Adipocyte (in vitro differentiated cells): ENCODE data around the gene TEAD4.

Experiments
- DNase-seq: peaks from one replicate; pipeline ENCODE4 v3.0.0-alpha.2; 2015; ENCODE audit warnings: low read depth
- H3K27me3 ChIP-seq: replicated peaks from 2 replicates; pipeline ENCODE4 v1.7.0; 2013; ENCODE audit warnings: mild to moderate bottlenecking, low read length, moderate library complexity; ENCODE audit not compliant: control insufficient read depth, insufficient read depth
- H3K36me3 ChIP-seq: 2 replicates; pipeline ENCODE4 v1.7.0; 2013; ENCODE audit warnings: low read length, mild to moderate bottlenecking, moderate library complexity; ENCODE audit not compliant: control insufficient read depth, insufficient read depth, severe bottlenecking
- H3K4me1 ChIP-seq: 2 replicates; pipeline ENCODE4 v1.7.0; 2013; ENCODE audit warnings: mild to moderate bottlenecking, low read length, moderate library complexity; ENCODE audit not compliant: control insufficient read depth, insufficient read depth
- H3K4me3 ChIP-seq: 2 replicates; pipeline ENCODE4 v1.7.0; 2013; ENCODE audit warnings: mild to moderate bottlenecking, low read length, moderate library complexity
- H3K9ac ChIP-seq: 2 replicates; pipeline ENCODE4 v1.7.0; 2013; ENCODE audit warnings: mild to moderate bottlenecking, low read length, moderate library complexity
- H3K9me3 ChIP-seq: 2 replicates; pipeline ENCODE4 v1.7.0; 2013; ENCODE audit warnings: mild to moderate bottlenecking, low read length, moderate library complexity; ENCODE audit not compliant: control insufficient read depth

Gene TEAD4

DNA sequence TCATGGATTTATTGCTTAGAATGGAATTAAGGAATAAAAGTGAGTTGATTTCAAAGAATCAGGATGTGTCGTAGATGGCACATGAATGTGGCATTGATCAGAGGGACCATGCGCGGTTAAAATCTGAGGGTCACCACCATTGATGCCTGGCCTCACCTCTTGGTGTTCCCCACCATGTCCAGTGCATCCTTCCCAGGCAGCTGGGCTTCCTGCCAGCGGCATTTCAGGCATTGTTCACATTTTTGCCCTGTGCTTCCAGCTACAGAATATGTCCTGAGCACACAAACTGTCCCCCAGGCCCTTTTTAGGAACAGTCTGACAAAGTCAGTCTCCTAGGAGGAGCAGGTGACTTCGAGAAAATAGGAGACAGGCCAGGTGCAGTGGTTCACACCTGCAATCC, 76.0 kb downstream of the TEAD4 start:
- peaks cover 11% of the 10 kb centered on the region for H3K4me1 ChIP-seq
- no peaks in the 10 kb centered on the region for H3K27me3 ChIP-seq
- no peak overlapping the region for H3K9ac ChIP-seq
- H3K36me3 ChIP-seq: peaks cover 9% of the 10 kb centered on the region
- no peaks in the 10 kb centered on the region for H3K9me3 ChIP-seq
- DNase-seq: peak; percentile 42
- no peak overlapping the region for H3K4me3 ChIP-seq

DNA sequence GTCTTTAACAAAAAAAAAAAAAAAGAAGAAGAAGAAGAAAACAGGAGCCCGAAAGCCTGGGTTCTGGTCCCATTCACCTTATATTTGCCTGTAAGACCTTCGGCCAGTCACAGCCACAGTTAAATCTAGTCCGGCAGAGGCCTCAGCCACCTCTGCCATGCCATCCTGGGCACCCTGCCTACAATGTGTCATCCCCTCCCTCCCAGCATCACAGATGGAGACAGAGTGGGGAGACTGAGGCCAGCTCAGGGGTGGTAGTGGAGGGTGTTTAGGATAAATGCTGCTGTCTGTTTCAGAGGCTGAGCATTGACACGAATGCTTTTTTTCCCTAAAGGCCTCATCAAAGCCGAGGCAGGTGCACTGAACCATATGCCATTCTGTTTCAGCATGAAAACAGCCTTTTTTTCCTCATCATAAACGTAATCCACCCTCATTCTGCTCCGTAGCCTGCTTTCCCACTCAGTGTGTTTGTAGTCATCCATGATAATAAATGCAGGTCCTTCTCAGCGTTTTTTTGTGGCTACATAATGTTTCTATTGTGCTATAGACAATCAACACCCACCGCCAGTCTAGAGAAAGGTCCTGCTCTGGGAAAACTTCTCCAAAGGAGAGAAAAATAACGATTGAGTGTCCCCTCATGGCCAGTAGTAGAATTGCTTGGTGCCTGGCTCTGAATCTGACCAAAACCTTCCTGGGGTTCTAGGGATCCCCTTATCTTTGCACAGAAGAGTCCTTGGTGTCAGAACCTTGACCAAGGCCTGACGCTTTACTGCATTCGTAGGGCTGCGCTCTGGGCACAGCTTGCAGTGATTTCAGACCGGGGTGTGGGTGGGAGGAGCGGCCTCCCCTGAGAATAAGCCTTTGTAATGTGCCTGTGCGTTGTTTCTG, 76.9 kb downstream of the TEAD4 start:
- no peaks in the 10 kb centered on the region for H3K27me3 ChIP-seq
- no peak overlapping the region for H3K9ac ChIP-seq
- no peak overlapping the region for H3K4me3 ChIP-seq
- DNase-seq: peak; percentile 43
- peaks cover 9% of the 10 kb centered on the region for H3K36me3 ChIP-seq
- H3K4me1 ChIP-seq: peaks cover 9% of the 10 kb centered on the region
- no peaks in the 10 kb centered on the region for H3K9me3 ChIP-seq

DNA sequence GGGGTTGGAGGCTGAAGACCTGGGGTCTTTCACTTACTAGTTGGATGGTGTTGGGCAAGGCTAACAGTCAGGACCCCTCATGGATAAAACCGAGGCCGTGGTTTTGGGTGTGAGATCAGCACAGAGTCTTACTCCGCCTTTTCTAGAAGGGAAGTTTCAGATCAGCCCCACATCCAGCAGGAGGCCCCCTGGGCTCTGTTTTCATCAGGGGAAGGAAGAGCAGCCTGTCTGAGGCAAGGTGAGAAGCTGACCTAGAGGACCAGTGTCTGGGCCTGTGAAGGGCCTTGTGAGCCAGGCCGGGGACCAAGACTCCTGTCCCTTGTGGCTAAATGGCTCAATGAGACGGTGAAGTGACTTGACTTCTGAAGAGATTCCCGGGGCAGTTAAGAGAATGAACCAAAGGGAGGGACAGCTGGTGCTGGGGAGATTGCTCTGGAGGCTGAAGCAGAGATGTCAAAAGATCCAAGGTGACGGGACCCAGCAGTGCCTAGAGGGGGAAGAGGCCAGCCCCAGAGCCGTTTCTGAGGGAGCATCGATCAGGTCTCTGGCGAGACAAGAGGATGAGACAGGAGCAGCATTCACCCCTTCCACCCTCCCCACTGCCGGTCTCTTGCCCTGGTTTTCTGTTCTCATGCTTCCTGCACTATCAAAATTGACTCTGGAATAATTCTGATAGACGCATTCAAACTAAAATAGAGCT, 77.9 kb downstream of the TEAD4 start:
- no peaks in the 10 kb centered on the region for H3K27me3 ChIP-seq
- H3K9me3 ChIP-seq: no peaks in the 10 kb centered on the region
- no peak overlapping the region for H3K4me3 ChIP-seq
- peaks cover 9% of the 10 kb centered on the region for H3K36me3 ChIP-seq
- no peak overlapping the region for H3K9ac ChIP-seq
- DNase-seq: no peak
- H3K4me1 ChIP-seq: peaks cover 8% of the 10 kb centered on the region

DNA sequence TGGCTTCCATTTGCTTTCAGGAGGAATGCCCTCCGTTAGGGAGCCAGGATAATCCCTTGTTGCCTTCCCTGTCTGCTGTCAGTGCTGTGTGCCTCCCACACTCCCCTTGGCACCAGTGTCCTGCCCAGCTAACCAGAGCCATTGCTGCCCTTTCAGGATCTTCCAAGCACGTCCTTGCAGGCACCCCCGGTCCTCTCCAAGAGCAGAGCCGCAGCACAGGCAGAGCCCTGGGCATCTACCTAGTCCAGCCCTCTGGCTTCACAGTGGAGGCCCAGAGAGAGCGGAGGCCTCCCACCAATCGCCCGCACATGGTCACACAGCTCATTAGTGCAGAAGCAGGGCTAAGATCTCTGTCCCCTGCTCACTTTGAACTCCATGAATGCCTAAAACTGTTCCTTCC, 79.0 kb downstream of the TEAD4 start:
- Histone ChIP-seq H3K9me3 (no peaks in the 10 kb centered on the region), H3K36me3 (peaks cover 9% of the 10 kb centered on the region), H3K4me1 (peaks cover 11% of the 10 kb centered on the region), H3K27me3 (no peaks in the 10 kb centered on the region), H3K4me3 (no peak overlapping the region), H3K9ac (no peak overlapping the region)
- DNase-seq: no peak

DNA sequence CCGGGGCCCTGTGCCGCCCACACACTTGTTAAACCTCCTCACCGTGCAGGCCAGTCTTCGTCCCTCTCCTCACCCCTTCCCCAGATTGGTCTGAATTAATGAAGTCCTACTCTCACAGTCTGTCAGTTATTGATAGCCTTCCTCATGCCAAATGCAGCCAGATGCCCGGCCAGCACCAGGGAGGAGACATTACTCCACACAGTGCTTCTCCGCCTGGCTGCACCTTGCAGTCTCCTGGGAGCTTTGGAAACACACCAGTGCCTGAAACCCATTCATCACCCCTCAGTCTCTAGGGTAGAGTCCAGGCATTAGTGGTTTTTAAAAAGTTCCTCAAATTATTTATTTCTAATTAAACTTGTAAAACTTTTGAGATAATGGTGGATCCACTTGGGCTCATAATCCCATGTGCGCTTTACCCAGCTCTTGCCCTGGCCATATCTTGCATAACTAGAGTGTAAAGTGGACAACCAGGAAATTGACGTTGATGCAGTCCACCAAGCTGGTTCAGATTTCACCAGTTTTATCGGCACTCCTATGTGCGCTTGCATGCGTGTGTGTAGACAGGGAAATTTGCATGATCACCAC, 79.8 kb downstream of the TEAD4 start:
- peaks cover 11% of the 10 kb centered on the region for H3K4me1 ChIP-seq
- H3K9me3 ChIP-seq: no peaks in the 10 kb centered on the region
- no peak for DNase-seq
- no peaks in the 10 kb centered on the region for H3K27me3 ChIP-seq
- no peak overlapping the region for H3K9ac ChIP-seq
- peaks cover 9% of the 10 kb centered on the region for H3K36me3 ChIP-seq
- H3K4me3 ChIP-seq: no peak overlapping the region

DNA sequence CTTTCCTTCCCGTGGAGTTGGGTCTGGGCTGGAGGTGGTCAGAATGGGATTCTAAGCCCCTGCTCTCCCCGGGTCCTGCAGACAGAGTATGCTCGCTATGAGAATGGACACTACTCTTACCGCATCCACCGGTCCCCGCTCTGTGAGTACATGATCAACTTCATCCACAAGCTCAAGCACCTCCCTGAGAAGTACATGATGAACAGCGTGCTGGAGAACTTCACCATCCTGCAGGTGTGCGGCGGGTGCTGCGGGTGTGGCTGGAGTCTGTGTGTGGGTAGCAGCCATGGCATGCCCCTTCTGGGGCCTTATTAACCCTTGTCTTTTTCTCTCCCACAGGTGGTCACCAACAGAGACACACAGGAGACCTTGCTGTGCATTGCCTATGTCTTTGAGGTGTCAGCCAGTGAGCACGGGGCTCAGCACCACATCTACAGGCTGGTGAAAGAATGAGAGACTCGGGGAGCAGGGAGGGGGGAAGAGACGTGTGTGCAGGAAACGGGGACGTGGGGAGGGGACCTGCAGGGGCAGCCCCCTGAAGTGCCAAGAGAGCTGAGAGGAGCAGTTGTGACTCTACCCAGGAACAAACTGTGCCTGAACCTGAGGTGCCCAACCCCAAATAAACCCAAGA, 80.9 kb downstream of the TEAD4 start:
- Histone ChIP-seq H3K9me3 (no peaks in the 10 kb centered on the region), H3K4me1 (peaks cover 10% of the 10 kb centered on the region), H3K27me3 (no peaks in the 10 kb centered on the region), H3K9ac (no peak overlapping the region), H3K36me3 (peaks cover 9% of the 10 kb centered on the region), H3K4me3 (no peak overlapping the region)
- DNase-seq: no peak

DNA sequence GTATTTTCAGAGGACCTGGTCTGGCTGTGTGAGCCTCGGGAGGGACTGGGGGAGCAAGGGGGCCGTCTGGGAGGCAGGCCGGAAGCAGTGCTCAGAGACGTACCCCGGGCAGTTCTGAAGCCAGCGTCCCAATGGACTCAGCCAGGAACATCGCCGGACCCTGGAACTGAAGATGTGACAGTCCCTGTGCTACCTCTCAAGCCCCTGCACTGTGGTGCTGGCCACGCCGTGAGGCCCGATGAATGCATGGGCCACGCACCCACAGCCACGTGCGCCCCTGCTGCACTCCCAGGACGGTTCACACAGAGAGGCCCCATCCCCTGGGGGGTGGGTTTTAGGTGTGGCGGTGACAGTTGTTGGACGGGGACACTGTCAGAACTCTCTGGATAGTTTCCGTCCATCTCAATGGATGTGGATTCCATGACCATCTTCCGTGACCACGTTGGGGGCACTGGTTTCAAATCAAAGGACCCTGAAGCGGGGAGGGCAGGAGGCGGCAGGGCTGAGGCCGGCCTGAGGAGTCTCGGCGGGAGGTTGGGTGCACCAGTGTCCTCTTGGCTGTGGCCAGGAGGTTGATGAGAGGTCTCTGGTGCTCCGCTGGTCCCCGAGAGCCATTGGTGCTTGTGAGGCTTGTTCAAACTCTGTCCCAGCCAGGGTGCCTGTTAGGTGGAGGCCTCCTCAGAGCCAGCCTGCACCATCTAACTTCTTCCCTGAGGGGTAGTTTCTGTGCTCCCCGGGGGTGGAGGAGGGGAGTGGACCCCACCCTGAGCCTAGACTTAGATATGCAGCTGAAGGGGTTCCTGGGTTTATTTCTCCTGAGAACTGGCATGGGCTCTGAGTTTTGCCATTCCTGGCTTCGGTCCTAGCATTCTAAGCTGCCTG, 81.7 kb downstream of the TEAD4 start:
- H3K27me3 ChIP-seq: no peaks in the 10 kb centered on the region
- no peak for DNase-seq
- peaks cover 7% of the 10 kb centered on the region for H3K4me1 ChIP-seq
- H3K4me3 ChIP-seq: no peak overlapping the region
- no peaks in the 10 kb centered on the region for H3K9me3 ChIP-seq
- no peak overlapping the region for H3K9ac ChIP-seq
- H3K36me3 ChIP-seq: peaks cover 9% of the 10 kb centered on the region

DNA sequence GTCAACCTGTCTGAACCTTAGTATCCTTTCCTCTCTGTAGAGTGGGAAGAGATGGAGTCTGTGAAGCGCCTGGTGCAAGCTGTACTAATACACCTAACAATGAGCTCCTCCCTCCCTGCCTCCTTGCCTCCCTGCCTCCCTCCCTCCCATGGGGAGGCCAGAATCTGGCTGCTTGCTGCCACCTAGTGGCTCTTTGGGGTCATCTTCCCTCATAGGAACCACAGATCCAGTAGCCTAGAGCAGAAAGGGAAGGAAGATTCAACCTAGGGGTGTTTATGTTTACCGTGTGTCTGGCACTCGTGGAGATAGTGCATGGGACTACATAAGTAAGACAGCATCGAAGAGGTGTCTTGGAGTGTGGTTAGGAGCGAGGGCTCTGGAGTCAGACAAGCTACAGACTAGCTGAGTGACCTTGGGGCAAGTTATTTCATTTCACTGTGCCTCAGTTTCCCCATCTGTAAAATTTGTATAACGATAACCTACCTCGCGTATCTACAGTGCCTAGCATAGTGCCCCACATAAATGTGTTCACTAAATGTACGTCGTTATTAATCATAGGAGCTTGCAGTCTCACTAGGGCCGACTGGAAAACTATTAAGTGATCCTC, 82.5 kb downstream of the TEAD4 start:
- no peak overlapping the region for H3K9ac ChIP-seq

DNA sequence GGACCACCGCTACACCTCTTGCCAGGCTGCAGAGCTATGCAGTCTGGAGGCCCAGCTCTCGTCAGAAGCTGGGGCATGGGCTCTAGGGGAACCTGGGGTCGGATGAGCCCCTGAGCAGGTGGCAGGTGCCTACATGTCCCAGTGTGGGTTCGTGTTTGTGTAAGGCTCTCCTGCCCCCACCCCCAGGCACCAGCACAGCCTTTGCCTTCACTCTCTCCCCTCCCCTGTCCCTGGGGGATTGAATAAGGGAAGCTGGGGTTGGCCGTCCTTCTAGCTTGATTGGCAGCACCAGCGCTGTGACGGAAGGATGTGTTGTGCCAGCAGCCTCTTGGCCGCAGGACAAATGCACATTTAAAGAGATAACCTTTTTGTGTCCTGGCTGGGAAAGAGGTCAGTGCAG, 83.2 kb downstream of the TEAD4 start:
- Histone ChIP-seq H3K27me3 (no peaks in the 10 kb centered on the region), H3K36me3 (peaks cover 9% of the 10 kb centered on the region)

More for the DNA sequence above, 82.5 kb downstream of the TEAD4 start:
- H3K27me3 ChIP-seq: no peaks in the 10 kb centered on the region
- DNase-seq: peak; percentile 88
- no peak overlapping the region for H3K4me3 ChIP-seq
- H3K4me1 ChIP-seq: peaks cover 11% of the 10 kb centered on the region
- H3K9me3 ChIP-seq: no peaks in the 10 kb centered on the region
- H3K36me3 ChIP-seq: peaks cover 9% of the 10 kb centered on the region

DNA sequence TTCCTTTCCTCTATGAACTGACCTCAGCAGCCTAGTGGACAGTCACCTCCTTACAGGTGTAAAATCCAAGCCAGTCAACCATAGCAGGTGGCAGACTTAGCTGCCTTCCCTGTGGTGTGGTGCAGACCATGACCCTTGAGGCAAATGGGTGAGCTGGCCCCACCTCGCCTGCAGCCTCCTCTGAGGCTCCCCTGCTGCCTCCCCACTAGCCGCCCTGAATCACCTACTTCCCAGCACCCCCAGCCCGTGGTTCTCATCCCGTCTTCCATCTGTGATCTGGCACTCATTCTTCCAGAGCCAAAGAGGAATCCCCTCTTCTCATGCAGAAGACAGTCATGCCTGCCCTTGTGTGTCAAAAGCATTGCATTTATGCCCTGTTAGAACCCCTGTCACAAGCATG, 83.6 kb downstream of the TEAD4 start:
- no peak for DNase-seq
- Histone ChIP-seq H3K4me1 (peaks cover 11% of the 10 kb centered on the region), H3K9me3 (no peaks in the 10 kb centered on the region), H3K4me3 (no peak overlapping the region), H3K9ac (no peak overlapping the region), H3K36me3 (peaks cover 8% of the 10 kb centered on the region), H3K27me3 (no peaks in the 10 kb centered on the region)

More for the DNA sequence above, 83.2 kb downstream of the TEAD4 start:
- no peaks in the 10 kb centered on the region for H3K9me3 ChIP-seq
- DNase-seq: no peak
- H3K4me1 ChIP-seq: peaks cover 11% of the 10 kb centered on the region
- no peak overlapping the region for H3K9ac ChIP-seq
- no peak overlapping the region for H3K4me3 ChIP-seq
